Measurements from ENCODE around the gene FZD8.

- TF ChIP-seq TCF12 (IDR thresholded peaks at IDR 0.05; ENCODE audit: low read depth) (no peak), REST (IDR thresholded peaks at IDR 0.05; ENCODE audit: low read depth) (no peak), YY1 (IDR thresholded peaks at IDR 0.05; ENCODE audit: low read depth) (no peak)
Measured at GRCh38 chr10:35614312-35614711, 27.8 kb downstream of the FZD8 start.

Measured in Ishikawa (cell line).